Retina (tissue), 1 donor: Measurements from ENCODE around the gene LIN28B.
"Not testable (repeated sequence)": the region's sequence is repeated elsewhere in the genome, so short reads cannot be mapped to it uniquely, and the experiment has no call there.

Source experiments
- DNase-seq: peaks from one replicate; pipeline ENCODE4 v3.0.0-alpha.2; 2016

Gene LIN28B

GRCh38 chr6:105075210-105075609 lies 118.3 kb downstream of the LIN28B start:
- DNase-seq = no peak

DNA sequence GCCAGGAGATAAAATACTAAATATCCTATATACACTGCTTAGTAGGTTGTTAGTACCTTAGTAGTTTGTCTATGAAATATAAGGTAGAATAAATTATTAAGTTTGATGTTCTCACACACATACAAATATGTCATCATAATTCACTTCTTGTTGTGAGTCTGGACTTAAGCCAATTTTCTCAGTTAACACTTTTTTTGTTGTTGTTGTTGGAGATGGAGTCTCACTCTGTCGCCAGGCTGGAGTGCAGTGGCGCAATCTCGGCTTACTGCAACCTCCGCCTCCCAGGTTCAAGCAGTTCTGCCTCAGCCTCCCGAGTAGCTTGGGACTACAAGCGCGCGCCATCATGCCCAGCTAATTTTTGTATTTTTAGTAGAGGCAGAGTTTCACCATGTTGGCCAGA lies 119.5 kb downstream of the LIN28B start:
- not testable (repeated sequence) for DNase-seq

GRCh38 chr6:105077596-105078385 lies 120.9 kb downstream of the LIN28B start:
- DNase-seq = peak; percentile 52

DNA sequence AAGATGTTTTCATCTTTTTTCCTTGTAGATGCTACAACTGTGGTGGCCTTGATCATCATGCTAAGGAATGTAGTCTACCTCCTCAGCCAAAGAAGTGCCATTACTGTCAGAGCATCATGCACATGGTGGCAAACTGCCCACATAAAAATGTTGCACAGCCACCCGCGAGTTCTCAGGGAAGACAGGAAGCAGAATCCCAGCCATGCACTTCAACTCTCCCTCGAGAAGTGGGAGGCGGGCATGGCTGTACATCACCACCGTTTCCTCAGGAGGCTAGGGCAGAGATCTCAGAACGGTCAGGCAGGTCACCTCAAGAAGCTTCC lies 121.4 kb downstream of the LIN28B start:
- no peak for DNase-seq

- DNase-seq = no peak
Observed at GRCh38 chr6:105080279-105080678, 123.4 kb downstream of the LIN28B start.

GRCh38 chr6:105081662-105082061 lies 124.8 kb downstream of the LIN28B start:
- not testable (repeated sequence) for DNase-seq

GRCh38 chr6:105087571-105088211 lies 130.8 kb downstream of the LIN28B start:
- DNase-seq = peak; percentile 27

DNA sequence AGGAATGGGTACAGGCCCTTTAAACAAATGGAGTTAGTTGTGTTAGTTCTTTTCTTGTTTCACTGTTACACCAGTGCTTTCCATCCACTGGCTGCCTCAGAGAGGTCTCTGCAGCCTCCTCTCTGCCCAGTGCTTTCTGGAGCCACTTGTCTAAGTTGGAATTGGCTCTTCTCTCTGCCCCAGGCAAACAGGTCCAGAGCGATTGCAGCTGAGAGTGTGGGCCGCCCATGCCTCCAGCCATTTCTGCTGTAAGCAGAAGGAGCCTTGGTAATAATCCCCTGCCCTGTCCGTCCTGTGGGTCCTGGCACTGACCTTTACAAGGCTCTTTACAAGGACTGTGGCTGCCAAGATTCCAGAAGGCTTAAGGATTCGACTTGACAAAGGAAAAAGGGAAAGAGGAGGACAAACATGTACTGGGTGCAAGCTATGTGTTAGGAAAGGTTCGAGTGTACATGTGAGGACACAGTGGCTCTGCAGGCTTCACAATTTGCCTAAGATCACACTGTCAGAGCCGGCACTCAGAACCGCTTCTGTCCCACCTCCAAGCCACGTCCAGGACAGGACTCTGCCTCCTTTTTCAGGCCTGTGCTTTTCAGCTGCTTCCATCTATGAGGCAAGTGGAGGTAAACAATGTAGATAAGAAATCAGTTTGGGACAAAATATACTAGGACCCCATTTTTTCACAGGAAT lies 134.4 kb downstream of the LIN28B start:
- no peak for DNase-seq

- DNase-seq = no peak
Observed at GRCh38 chr6:105094133-105094640, 137.3 kb downstream of the LIN28B start.

GRCh38 chr6:105095139-105095538 lies 138.2 kb downstream of the LIN28B start:
- no peak for DNase-seq

GRCh38 chr6:105097288-105097687 lies 140.4 kb downstream of the LIN28B start:
- DNase-seq = no peak

- no peak for DNase-seq
Observed at GRCh38 chr6:105099371-105099770, 142.5 kb downstream of the LIN28B start.

DNA sequence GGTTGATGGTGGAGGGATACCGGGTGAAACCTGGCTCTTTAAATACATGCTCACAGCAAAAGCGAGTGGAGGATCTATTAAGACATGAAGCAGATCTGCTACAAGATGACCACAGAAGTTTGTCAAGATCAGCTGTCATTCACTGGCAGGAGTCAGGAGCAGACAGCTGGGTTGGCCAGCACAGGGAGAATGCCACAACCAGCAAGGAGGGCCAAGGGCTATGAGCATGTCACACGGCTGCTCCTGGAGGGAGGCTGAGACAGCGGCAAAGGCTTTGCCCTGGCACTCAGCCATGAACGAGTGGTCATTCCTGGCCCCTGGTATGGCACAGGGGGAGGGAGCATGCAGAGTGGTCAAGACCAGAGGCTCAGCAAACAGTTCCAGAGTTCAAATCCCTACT lies 145.3 kb downstream of the LIN28B start:
- DNase-seq = no peak

DNA sequence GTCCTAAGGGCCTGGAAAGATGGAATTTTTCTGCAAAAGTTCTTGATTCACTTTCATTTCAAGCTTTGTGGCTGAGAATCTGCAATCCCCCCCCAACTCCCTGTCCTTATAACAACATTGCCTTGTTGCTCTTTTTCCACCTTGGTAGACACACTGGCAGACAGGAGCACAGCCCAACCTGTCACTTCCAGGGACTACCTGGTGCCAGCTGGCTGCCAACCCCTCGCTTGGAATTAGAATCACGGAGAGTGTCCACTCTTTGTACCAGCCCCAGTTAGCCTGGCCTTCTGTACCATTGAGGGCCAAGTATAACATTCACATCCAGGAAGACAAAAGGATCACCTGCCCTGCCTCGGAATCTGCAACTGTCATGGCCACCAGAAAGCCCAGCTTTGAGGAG lies 148.2 kb downstream of the LIN28B start:
- no peak for DNase-seq

- DNase-seq = no peak
Observed at GRCh38 chr6:105106260-105106659, 149.4 kb downstream of the LIN28B start.

DNA sequence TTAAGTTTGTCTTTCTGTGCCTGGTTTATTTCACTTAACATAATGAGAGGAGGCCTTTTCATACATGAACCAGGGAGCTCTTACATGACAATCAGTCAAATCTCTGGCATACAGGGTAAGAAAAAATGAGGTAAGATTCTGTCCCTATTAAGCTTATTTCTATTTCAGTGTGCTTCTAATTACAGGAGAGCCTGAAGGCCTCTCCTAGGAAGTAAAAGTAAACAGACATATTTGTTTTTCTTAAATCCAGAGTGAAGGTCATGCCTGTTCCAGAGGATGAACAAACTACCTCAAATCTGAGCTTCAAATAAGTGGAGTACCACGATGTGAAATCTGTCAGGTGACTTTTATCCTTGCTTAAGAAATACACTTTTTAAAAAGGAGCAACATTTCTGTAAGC lies 150.3 kb downstream of the LIN28B start:
- no peak for DNase-seq

GRCh38 chr6:105108631-105109262 lies 151.8 kb downstream of the LIN28B start:
- no peak for DNase-seq

DNA sequence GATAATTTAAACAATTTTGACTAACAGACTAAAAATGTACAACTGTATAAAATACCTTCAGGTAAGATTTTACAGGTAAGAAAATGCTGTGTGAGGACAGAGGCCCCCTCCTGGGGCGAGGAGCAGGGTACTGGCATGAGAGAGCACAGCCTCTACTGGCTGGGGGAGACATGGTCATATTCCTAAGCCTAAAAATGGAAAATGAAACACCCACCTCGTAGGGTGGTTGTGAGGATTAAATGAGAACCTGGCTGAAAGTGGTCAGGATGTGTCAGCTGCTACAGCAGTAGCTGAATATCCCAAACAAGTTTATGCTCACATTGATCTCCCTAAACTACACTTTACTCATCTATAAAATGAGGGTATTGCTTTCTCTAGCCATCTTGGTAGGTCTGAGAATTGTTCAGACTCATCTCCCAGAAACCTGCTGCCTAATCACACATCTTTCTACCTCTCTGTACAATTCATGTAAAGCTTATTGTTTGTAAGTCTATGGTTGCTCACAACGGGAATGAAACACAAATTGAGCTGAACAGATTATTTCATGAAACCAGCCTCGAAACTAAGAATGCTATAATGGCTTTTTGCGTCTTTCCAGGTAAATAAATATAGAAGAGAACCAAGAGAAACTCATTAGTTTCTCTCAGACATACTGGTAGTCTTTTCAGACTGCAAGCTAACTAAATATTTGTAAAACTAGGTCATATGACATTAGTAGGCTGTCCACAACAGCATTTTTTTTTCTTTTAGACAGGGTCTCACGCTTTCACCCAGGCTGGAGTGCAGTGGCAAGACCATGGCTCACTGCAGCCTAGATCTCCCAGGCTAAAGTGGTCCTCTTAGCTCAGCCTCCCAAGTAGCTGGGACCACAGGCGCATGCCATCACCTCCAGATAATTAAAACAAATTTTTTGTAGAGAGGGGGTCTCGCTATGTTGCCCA lies 153.3 kb downstream of the LIN28B start:
- no peak for DNase-seq

DNA sequence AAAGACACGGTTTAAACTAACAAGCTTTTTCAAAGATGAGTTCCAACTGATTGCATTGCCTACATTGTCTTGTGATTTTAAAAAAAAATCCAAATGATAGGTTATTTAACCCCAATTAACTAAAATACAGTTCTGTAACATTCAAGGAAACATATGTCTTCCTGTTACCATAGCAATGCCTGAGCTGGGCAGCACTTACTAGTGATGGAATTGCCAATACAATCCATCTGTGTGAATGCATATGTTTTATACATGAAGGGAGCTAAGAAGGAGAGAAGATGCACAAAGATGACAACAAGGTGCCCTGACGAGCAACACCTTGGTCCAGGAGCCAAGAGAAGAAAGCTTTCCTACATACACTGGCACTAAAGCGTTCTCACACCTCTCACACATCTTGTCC lies 154.2 kb downstream of the LIN28B start:
- no peak for DNase-seq

DNA sequence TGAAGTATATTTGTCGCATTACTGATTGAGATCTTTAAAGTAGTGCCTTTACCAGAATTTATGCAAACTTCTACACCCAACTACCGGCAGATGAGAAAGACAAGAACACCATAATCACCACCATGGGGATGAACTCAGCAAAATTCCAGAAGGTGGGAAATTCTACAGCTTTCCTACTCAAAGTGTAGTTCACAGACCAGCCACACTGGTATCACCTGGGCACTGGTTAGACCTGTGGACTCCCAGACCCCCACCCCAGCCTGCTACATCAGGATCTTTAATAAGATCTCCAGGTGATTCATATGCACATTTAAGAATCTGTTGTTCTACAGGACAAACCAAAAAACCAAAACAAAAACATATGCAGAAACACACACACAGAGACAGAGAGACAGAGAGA lies 155.0 kb downstream of the LIN28B start:
- DNase-seq = no peak

GRCh38 chr6:105112577-105112976 lies 155.7 kb downstream of the LIN28B start:
- no peak for DNase-seq

DNA sequence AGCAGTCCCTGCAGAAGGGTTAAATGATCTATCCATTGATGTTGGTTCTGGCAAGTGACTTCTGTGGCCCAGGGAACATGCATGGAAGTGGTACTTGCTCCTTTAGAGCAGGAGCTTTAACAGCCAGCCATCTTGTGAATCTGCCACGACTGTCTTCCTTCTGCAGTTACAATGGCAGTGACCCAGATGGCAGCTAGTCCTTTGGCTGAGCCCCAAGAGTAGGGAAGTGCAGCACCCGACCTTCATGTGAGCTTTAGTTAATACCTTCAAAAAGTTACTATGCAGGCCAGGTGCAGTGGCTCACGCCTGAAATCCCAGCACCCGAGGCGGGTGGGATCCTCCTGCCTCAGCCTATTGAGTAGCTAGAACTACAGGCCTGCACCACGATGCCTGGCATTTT lies 156.5 kb downstream of the LIN28B start:
- no peak for DNase-seq
